ACHN (cell line): ENCODE results near the gene ERBB4.
A peak's percentile ranks its signal among the peaks of the same experiment; 100 is the strongest.

Experiments used
- DNase-seq: peaks from one replicate; pipeline ENCODE4 v3.0.0-alpha.2; 2015
- in situ Hi-C: cut with HindIII; loops from 2 replicates; pipeline ENCODE4 v1.10.0; 2017; ENCODE audit warnings: low sequenced_read_pairs, low pct_ligation_motif_present, low pct_unique_long_range_greater_than_20kb

ERBB4 gene

DNA sequence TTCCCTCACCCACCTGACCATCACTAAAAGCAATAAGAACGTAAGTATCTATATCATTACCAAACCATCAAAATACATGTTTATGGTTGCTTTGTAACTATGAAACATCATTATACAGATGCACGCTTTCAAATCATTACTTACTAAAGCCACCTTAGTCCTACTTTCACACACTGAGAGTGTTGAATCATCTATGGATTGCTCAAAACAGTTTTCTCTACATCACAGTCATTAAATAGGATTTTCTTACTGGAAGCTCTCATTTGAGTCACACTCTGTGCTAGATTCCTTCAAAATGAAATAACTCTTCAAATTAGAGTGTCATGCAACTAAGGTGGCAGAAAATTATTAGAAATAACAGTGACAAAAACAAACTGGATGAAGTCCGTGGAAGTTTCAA lies 1103.8 kb downstream of the ERBB4 start:
- no peak for DNase-seq
- in situ Hi-C loops = no loop called here

DNA sequence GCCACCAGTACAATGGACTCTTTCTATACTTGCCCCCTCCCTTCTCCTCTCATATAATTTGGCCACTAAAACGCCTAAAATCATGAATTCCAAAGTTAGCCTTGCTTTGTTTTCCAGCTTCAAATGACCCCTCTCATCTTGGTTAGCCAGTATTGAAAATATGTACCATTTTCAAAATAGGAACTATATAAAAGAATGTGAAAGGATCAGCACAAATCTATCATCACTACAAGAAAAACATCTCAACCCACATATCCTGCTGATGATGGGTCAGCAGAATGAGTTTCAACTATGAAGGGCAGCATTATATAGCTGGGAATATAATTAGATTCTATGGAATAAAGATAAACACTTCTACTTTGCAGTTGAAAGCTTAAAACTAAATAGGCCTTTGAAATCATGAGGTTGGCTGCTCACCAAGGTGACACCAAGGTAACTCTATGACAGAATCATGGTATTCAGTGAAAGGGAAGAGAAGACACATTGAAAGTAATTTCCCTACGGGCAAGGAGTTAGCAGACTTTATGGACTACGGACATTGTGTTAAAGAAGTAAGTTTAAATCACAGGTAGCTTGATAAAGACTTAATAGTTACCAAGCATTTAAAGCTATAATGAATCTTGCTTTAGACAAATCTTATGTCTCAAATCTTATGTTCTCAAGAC lies 1109.2 kb downstream of the ERBB4 start:
- DNase-seq = no peak
- in situ Hi-C loops = no loop called here

DNA sequence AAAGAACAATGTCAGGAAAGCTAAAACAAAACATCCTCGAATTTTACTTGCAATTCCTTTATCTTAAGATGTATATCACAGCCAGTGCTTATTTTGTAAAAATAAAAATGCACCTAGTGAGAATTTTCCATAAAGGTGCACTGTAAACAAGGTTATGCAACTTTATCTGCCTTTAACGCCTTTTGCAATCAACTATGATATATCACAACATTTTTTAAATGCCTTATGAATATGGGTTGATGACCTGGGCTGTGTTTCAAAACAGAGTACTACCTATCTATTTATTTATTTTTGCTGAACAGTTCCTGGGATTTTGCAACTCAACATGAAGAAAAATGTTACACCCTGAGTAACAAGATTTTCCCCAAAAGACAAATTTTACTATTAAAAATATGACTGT lies 1112.4 kb downstream of the ERBB4 start:
- in situ Hi-C loops = no loop called here
- DNase-seq = no peak

DNA sequence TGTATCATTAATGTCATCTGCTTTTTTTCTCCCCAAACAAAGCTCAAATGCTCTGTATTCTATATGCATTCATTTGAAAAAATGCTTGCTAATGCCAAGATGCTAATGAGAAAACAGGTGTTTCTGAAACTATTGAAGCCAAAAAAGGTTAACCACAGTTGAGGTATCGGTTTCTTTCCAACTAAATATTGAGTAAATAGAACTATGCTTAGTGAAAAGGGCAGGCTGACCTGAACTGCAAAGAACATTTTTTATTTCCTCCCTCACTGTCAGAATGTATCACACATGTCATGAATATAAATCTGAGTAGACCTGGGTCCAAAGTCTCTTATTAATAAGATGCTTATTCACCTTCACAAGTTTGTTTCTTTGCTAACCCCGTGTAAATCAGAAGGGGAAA lies 1115.6 kb downstream of the ERBB4 start:
- DNase-seq = no peak
- in situ Hi-C loops = no loop called here

DNA sequence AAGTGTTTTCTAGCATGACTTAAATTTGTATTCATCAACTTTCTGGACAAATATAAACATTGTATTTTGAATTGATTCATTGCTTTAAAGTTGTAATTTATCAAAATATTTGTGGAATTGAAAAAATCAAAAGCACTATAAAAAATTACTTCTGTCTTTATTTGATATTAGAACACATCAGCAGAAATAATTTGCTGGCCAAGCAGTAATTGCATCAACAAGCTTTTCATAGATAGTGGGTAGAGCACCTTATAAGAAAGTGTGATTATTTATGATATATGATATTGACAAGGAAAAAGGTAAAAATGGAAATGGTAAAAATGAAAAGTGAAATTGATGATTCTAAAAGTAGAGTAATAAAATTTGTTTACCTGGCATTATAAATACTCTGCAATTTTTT lies 1121.1 kb downstream of the ERBB4 start:
- in situ Hi-C loops = no loop called here
- no peak for DNase-seq

DNA sequence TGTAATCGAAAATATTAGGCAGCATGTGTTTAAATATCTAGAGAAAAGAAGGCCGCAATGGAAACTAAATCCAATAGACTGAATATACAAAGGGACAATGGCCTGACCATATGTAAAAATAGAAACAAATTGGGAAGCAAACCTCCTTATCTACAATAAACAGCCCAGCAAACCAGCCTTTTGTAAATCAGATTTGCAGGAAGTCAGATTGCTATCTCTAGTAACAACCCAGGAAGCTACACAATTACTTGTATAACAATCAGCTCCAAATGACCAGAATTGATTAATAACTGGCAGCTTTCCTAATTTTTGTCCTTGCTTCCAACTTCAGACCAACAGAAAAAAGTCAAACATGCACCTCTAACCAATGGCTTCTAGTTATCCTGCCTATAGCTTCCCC lies 1122.2 kb downstream of the ERBB4 start:
- no peak for DNase-seq
- in situ Hi-C loops = no loop called here

DNA sequence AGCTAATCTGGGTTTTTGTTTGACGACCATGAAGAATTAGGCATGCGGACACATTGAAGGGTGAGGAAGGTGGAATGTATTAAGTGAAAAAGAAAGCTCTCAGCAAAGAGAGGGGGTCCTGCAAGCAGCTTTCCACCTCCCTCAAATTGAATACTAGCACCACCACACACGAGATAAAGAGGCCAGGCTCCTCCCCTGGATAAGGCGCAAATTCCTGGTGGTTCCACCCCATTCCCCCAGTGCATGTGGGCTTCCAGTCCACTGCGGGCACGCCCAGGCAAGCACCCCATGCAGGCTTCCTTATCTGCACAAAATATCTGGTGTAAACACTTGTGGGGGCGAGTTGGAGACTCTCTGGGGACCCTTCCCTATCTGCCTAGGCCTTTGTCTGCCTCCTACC lies 1124.9 kb downstream of the ERBB4 start:
- no peak for DNase-seq
- in situ Hi-C loops = no loop called here

DNA sequence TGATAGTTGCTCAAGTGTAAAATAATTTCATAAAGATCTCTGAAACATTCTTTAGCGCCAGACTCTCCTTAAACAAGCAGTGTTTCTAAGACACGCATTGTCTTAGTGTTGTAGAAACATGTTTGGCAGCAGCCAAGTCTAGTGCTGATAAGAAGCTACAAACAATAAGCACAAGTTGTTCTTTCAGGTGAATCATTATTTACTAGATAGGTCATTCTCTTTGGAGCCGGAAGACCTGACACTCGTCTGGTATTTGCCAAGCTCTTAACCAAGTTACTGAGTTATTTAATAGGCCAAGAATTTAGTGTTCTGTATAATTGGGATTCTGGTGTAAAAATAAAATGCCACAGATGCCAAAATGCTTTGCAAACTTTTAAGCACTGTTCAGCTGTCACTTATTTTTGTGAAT lies 1130.1 kb downstream of the ERBB4 start:
- in situ Hi-C loops = no loop called here
- DNase-seq = peak; percentile 12

DNA sequence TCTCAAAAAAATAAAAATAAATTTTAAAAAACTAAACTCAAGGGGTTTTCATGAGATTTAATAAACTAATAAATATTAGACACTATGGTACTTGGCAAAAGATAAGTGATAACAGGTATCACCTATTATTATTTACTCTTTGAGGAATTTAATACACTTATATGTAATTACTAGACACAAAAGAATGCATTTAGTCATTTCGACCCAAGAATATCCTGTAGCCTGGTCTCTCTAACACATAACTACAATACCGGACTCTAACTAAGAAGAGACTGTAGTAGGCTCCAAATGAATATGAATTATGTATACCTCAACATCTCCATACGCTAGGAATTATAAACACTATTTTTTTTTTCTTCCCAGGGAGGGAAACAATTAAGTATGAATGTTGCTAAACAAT lies 1131.5 kb downstream of the ERBB4 start:
- DNase-seq = no peak
- in situ Hi-C loops = no loop called here

DNA sequence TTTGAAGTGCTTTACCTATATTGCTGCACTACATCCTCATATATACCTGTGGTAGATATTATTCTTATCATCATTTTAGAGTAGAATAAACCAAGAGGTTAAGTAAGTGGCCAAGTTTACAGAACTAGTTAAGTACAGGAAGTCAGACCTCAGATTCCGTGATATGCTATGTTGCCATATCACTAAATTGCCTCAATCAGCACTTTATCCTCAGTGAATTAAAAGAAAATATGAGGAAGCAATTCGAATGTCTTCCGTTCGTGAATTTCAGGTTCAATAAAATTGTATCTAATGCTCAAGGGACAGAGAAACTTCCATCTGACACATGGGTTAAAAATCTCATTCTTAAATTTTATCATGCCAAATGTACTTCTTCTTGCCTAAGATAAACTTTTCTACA lies 1133.6 kb downstream of the ERBB4 start:
- DNase-seq = no peak
- in situ Hi-C loops = no loop called here

DNA sequence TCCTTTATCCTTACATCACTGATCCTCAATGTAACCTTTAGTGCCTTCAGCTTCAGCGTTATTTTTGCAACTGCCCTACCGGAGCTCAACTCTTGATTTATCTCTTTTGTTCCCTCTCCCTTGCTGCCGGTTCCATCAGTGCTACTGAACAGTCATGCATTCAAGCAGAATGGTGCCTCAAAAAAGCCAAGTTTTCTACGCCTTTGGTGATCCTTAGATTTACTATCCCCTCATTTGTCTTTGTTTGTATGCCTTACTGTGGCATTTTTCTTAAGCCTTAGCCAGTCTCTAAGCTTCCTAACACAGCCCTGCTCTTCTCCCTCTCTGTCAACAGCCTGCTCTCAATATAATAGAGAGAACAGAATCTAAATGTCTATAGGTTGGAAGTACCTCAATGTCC lies 1134.5 kb downstream of the ERBB4 start:
- no peak for DNase-seq
- in situ Hi-C loops = no loop called here

DNA sequence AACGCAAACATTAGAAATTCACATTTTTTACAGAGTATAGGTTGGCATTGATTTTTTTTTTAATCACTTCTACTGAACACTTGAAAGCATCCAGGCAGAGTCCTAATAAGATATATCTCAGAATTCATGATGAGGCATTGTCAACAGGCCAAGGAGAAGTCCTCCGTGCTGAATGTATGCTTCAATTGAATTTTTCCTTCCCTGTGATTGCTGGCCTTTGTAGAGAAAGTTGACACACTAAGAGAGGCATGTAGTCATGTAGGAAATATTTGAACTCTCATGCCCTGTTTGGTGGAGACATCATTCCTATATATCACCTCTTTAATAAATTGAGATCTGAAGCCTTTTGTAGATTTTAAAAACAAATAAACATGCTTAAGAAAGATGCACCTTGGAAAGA lies 1137.3 kb downstream of the ERBB4 start:
- DNase-seq = no peak
- in situ Hi-C loops = no loop called here

DNA sequence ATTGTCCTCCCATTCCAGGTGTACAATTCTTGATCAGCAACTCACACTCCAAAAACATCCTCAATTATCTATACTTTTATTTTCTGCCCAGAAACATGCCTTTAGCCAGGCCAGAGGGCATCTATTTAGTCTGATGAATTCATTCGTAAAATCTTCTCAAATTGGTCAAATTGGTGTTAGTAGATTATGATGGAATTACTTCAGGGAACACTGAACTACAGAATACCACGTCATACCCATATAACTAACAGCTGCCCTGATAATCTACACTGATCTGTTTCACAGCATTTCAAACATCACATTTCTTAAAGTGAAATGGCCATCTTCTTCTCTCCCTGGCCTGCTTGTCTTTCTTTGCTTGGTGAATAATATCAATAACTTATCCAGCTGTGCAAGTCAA lies 1140.8 kb downstream of the ERBB4 start:
- DNase-seq = no peak
- in situ Hi-C loops = no loop called here

DNA sequence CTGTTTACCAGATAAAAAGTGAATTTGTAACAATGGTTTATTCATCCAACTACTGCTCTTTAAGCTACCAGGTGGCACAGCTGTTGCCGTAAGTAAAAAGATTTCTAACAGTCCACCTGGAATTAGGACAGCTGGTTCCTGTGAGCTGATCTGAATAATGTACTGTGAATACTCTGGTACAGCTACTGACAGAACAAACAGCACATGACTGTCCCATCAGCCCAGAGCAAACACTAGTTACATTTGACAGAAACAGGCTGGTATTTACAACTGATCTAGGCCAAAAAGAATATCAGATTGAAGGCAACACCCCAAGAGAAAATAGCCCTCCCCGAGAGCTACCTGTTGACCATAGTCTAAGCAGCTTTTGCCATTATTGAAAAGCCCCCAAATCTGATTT lies 1141.8 kb downstream of the ERBB4 start:
- in situ Hi-C loops = no loop called here
- DNase-seq = no peak

DNA sequence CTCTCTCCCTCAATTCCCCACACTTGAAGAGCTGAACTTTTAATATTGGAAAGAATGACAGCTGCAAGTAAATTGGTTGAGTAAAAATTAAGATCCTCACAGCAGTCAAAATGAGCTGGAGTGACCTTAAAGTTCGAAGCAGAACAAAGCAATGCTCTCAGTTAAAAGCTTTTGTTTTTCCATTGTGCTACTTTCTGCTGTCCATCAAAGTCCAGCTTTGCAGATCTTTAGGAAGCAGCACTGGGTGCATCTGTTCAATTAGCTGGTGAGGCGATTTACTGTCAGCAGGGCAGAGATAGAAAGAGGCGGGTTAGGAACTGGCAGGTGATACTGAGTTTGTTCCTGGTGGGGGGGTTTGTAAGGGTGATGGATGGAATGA lies 1147.4 kb downstream of the ERBB4 start:
- DNase-seq = no peak
- in situ Hi-C loops = no loop called here

DNA sequence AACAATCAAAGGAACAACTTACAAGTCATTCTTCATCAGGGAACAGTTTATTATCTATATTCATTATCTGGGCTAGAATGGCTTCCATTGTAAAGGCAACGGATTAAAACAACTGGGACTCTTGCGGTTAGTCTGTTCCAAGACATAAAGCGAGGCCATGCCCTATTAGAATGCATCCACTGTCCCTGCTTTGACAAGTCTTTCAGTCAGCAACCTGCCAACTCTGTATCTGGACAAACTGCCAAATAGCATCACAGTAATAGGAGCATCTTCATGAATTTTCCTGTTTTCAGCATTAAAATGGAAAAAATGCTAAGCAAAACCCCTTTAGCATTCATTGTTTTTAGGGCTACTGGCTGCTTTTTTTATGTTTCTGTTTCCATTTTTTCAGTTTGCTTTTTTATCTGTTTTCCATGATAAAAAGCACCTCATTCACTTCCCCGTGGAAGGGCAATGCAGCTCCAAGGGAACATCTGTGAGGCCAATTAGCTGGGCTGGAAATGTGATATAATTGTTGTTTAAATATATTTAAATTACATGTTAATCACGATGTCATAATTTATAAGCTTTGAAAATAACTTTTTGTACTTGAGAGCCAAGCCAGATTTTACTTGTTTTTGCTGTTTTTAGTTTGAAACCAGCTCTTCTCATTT lies 1147.9 kb downstream of the ERBB4 start:
- DNase-seq = no peak
- in situ Hi-C loops = no loop called here

DNA sequence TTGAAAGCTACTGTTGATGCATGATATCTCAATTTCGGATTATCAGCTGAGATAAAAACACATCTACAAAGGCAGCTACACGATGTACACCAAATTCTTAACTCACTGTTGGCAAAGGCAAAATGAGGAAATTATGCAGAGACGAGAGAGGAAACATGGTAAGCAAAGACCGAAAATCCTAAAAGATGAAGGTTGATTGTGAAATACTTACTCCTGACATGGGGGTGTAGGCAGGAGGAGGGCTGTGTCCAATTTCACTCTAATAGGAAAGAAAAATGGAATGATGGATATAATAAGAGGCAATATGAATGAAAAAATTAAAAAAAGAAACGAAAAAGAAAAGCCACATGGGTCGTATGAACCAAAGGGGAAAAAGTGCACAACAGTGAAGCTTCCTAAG lies 1150.9 kb downstream of the ERBB4 start:
- in situ Hi-C loops = no loop called here
- no peak for DNase-seq

DNA sequence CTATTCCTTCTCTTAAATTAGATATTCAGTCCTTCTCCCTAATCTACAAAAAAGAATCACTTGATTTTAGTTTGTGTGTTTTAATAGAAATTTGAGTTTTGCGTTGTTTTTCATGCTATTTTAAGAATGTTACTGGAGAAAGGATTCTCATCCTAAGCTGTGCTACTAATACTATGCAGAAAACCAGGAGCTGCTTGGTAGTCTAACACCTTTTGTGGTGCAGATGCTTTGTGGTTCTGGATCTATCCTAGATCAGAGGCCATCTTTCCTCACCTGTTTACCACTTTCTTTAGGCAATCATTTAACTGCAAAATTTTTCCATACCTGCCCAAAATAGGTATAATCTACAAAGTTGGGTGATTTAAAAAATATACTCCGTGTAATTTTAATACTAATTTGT lies 1158.6 kb downstream of the ERBB4 start:
- in situ Hi-C loops = no loop called here
- DNase-seq = no peak

DNA sequence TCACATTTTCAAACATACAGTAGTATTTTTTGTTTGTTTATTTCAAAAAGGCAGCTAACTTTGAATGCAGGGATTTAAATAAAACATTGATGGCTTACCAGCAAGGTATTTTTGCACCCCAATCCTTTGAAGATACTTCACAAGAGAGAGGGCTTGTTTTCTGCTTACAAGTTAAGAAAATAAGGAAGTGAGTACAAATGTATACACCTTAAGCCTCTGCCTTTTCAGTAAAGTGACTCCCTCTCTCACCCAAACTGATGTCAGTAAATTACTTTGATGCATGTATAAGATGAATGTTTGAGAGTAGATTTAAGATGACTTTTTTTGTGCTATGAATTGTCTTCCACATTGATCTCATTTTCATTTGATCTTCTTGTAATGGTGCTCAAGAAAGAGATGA lies 1162.2 kb downstream of the ERBB4 start:
- in situ Hi-C loops = no loop called here
- no peak for DNase-seq

DNA sequence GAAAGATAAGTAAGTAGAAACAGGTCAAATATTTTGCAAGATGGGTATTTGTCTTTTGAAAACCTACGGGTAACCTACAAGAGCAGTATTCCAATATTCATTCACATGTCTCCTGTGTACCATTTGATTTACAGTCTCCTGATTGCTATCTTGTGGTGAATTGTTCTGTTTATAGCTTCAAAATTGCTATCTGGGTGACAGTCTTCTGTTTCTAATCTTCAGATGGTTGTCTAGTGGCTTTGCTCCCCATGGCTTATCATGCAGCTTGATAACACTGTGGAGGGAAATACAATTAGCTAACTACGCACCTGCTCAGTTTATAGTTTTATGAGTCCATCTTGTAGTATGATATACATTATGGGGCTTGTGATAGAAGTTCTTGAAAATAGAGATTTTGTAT lies 1165.4 kb downstream of the ERBB4 start:
- in situ Hi-C loops = no loop called here
- no peak for DNase-seq

DNA sequence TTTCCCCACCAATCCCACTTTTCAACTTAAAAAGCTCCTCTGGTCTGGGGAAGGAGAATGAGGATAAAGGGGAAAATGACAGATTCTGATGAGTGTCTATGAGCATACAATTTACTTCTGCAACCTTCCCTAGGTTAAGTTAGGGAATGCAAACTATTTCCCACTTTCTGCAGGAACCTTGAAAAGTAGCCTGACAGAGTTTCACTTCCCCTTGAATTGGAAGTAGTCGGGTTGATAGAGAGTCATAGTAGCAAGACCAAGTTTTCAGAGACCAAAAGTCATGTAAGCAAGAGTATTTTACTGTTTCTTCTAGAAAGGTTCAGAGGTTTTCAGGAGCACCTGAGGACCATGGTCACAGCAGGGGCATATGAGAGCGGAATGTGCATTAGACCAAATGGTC lies 1167.1 kb downstream of the ERBB4 start:
- in situ Hi-C loops = no loop called here
- DNase-seq = no peak
